ENCODE data around the gene RNF31.

DNA sequence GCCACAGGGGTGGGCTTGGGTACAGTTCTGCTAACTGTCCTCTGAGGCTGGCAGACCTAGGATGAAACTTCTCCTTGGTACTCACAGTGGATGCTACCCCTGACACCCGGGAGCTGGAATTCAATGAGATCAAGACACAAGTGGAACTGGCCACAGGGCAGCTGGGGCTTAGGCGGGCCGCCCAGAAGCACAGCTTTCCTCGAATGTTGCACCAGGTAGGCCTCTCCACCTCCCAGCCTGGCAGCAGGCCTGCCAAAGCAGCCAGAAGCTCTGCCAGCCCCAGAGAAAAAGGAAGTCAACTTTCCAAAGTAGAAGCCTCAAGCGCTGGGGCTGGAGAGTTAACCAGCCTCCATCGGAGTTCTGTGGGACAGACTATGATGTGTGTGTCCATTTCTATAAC lies 30.1 kb upstream of the RNF31 start:
- TF ChIP-seq EP300 (IDR thresholded peaks at IDR 0.05; ENCODE audit: low read depth) = no peak
- TF ChIP-seq, protein P1, sequence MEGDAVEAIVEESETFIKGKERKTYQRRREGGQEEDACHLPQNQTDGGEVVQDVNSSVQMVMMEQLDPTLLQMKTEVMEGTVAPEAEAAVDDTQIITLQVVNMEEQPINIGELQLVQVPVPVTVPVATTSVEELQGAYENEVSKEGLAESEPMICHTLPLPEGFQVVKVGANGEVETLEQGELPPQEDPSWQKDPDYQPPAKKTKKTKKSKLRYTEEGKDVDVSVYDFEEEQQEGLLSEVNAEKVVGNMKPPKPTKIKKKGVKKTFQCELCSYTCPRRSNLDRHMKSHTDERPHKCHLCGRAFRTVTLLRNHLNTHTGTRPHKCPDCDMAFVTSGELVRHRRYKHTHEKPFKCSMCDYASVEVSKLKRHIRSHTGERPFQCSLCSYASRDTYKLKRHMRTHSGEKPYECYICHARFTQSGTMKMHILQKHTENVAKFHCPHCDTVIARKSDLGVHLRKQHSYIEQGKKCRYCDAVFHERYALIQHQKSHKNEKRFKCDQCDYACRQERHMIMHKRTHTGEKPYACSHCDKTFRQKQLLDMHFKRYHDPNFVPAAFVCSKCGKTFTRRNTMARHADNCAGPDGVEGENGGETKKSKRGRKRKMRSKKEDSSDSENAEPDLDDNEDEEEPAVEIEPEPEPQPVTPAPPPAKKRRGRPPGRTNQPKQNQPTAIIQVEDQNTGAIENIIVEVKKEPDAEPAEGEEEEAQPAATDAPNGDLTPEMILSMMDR (IDR thresholded peaks at IDR 0.05) = no peak

All from transverse colon (tissue), 3 donors.